Umbilical cord (tissue), 2 donors: ENCODE data around the gene CNIH3. TPM values are rescaled to one million over a fixed set of nuclear protein-coding genes. Genes with fewer than 3 reads are reported as not detected.

Source experiments
- DNase-seq: peaks from one replicate; pipeline ENCODE4 v3.0.0-alpha.2; 2015; ENCODE audit warnings: low spot score
- total RNA-seq: library from RNA; depleted of rRNA; stranded (reverse); fragments of >200 nt; gene quantifications from one replicate; pipeline ENCODE4 v1.2.3, GENCODE V29; 2014; ENCODE audit warnings: low replicate concordance; ENCODE audit not compliant: insufficient read depth

Gene CNIH3
- total RNA-seq, 1 donor from 2014 or later, result 9.4 TPM

- DNase-seq, result peak; percentile 28
Measured at GRCh38 chr1:224770336-224770693, 154.2 kb downstream of the CNIH3 start.

GRCh38 chr1:224773646-224774045, 157.5 kb downstream of the CNIH3 start:
- no peak for DNase-seq

- DNase-seq, result no peak
Measured at GRCh38 chr1:224774378-224774777, 158.3 kb downstream of the CNIH3 start.

GRCh38 chr1:224777180-224777579, 161.1 kb downstream of the CNIH3 start:
- DNase-seq, result no peak

GRCh38 chr1:224779536-224779935, 163.4 kb downstream of the CNIH3 start:
- no peak for DNase-seq

GRCh38 chr1:224780736-224781135, 164.6 kb downstream of the CNIH3 start:
- no peak for DNase-seq

GRCh38 chr1:224781800-224782199, 165.7 kb downstream of the CNIH3 start:
- no peak for DNase-seq

GRCh38 chr1:224782281-224783000, 166.3 kb downstream of the CNIH3 start:
- DNase-seq, result no peak

GRCh38 chr1:224783006-224783651, 167.0 kb downstream of the CNIH3 start:
- DNase-seq, result no peak

- DNase-seq, result no peak
Measured at GRCh38 chr1:224784265-224785039, 168.3 kb downstream of the CNIH3 start.

- DNase-seq, result no peak
Measured at GRCh38 chr1:224785040-224785328, 168.9 kb downstream of the CNIH3 start.

GRCh38 chr1:224785622-224786021, 169.5 kb downstream of the CNIH3 start:
- no peak for DNase-seq

GRCh38 chr1:224786533-224787250, 170.6 kb downstream of the CNIH3 start:
- no peak for DNase-seq

- DNase-seq, result no peak
Measured at GRCh38 chr1:224789311-224789710, 173.2 kb downstream of the CNIH3 start.

Other genes with a start within 250 kb of the CNIH3 start
- 60.9 TPM for gene WDR26, start 181.5 kb upstream of the CNIH3 start, total RNA-seq